ENCODE measurements around the gene DYRK1A. TPM values are rescaled to one million over a fixed set of nuclear protein-coding genes. Genes with fewer than 3 reads are reported as not detected.

The DYRK1A gene
- total and polyA plus RNA-seq, 10 of the 15 experiments (the other 5 are each of a cell fraction or from before 2014, with no cell fraction given) = 2.4 to 68.6 (median 30.7) TPM

- TF ChIP-seq GABPA (IDR thresholded peaks at IDR 0.05; ENCODE audit: low read depth) (peak; percentile 62), E2F8 (IDR thresholded peaks at IDR 0.05; ENCODE audit: low read depth, partially characterized antibody) (no peak), RUNX3 (IDR thresholded peaks at IDR 0.05; ENCODE audit: low read length) (peak; percentile 54; the same call in 1 of the 2 replicates), NFYA (IDR thresholded peaks at IDR 0.05; ENCODE audit: borderline replicate concordance, low read depth, low read length) (no peak), SUZ12 (IDR thresholded peaks at IDR 0.05; ENCODE audit: unreplicated experiment) (no peak), NBN (IDR thresholded peaks at IDR 0.05) (peak; percentile 51; the same call in 1 of the 2 replicates), POLR2A (IDR thresholded peaks at IDR 0.05; ENCODE audit: low read depth, low read length) (peak; percentile 85), BHLHE40 (IDR thresholded peaks at IDR 0.05; ENCODE audit: borderline replicate concordance in 1 of 2, low read depth in 2 of 2, low read length in 1 of 2) (peak; percentile 94), ATF3 (IDR thresholded peaks at IDR 0.05; ENCODE audit: borderline replicate concordance, extremely low read depth, low read depth, low read length) (peak; percentile 89), JUNB (IDR thresholded peaks at IDR 0.05) (no peak), FOXK2 (IDR thresholded peaks at IDR 0.05) (no peak), IKZF1 (conservative IDR thresholded peaks at IDR 0.05) (peak; percentile 36; the same call in 1 of the 2 replicates), SMARCA5 (IDR thresholded peaks at IDR 0.05) (0 out of 2 replicates have a peak, but pooled peaks have one; percentile 24), STAT3 (IDR thresholded peaks at IDR 0.05; ENCODE audit: low read depth, low read length) (no peak), NFIC (IDR thresholded peaks at IDR 0.05; ENCODE audit: low read depth, low read length) (no peak), SMAD1 (IDR thresholded peaks at IDR 0.05; ENCODE audit: low read depth, partially characterized antibody) (no peak), SRF (IDR thresholded peaks at IDR 0.05; ENCODE audit: low read depth in 2 of 2, low read length in 2 of 2) (no peak), SMAD5 (IDR thresholded peaks at IDR 0.05; ENCODE audit: low read depth) (0 out of 2 replicates have a peak, but pooled peaks have one; percentile 18), SUPT20H (IDR thresholded peaks at IDR 0.05; ENCODE audit: borderline replicate concordance, control insufficient read depth, low read depth, low read length) (no peak), POLR2AphosphoS2 (IDR thresholded peaks at IDR 0.05; ENCODE audit: low read depth, low read length) (0 out of 2 replicates have a peak, but pooled peaks have one; percentile 7)
- TF ChIP-seq, protein P1, sequence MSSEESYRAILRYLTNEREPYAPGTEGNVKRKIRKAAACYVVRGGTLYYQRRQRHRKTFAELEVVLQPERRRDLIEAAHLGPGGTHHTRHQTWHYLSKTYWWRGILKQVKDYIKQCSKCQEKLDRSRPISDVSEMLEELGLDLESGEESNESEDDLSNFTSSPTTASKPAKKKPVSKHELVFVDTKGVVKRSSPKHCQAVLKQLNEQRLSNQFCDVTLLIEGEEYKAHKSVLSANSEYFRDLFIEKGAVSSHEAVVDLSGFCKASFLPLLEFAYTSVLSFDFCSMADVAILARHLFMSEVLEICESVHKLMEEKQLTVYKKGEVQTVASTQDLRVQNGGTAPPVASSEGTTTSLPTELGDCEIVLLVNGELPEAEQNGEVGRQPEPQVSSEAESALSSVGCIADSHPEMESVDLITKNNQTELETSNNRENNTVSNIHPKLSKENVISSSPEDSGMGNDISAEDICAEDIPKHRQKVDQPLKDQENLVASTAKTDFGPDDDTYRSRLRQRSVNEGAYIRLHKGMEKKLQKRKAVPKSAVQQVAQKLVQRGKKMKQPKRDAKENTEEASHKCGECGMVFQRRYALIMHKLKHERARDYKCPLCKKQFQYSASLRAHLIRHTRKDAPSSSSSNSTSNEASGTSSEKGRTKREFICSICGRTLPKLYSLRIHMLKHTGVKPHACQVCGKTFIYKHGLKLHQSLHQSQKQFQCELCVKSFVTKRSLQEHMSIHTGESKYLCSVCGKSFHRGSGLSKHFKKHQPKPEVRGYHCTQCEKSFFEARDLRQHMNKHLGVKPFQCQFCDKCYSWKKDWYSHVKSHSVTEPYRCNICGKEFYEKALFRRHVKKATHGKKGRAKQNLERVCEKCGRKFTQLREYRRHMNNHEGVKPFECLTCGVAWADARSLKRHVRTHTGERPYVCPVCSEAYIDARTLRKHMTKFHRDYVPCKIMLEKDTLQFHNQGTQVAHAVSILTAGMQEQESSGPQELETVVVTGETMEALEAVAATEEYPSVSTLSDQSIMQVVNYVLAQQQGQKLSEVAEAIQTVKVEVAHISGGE (CRISPR knock-in tag; IDR thresholded peaks at IDR 0.05) = no peak
Measured at GRCh38 chr21:37366482-37367316, at the start of gene DYRK1A (continued).

Data from GM12878 (cell line).